AG09319 (cell line): ENCODE results near the gene VWA2.

ENCODE experiments used
- DNase-seq: peaks from one replicate; pipeline ENCODE4 v3.0.0-alpha.2; 2010; ENCODE audit warnings: low read depth; ENCODE audit errors: extremely low read depth
- CTCF ChIP-seq: IDR thresholded peaks from 2 replicates; pipeline ENCODE4 v1.5.1; 2011; ENCODE audit warnings: low read depth, mild to moderate bottlenecking, inconsistent platforms, low read length, moderate library complexity

The VWA2 gene

GRCh38 chr10:114315566-114316420, 76.7 kb downstream of the VWA2 start:
- no peak for TF ChIP-seq CTCF
- DNase-seq, result no peak

GRCh38 chr10:114316744-114317143, 77.7 kb downstream of the VWA2 start:
- no peak for TF ChIP-seq CTCF
- no peak for DNase-seq

- no peak for DNase-seq
- TF ChIP-seq CTCF, result no peak
Measured at GRCh38 chr10:114319406-114320248, 80.6 kb downstream of the VWA2 start.

GRCh38 chr10:114320249-114321116, 81.4 kb downstream of the VWA2 start:
- no peak for TF ChIP-seq CTCF
- no peak for DNase-seq

- TF ChIP-seq CTCF, result no peak
- no peak for DNase-seq
Measured at GRCh38 chr10:114322344-114322743, 83.3 kb downstream of the VWA2 start.

GRCh38 chr10:114323023-114323422, 84.0 kb downstream of the VWA2 start:
- DNase-seq, result no peak
- TF ChIP-seq CTCF, result no peak
